SK-N-SH (cell line): ENCODE measurements around the gene PIGV. TPM values are rescaled to one million over a fixed set of nuclear protein-coding genes. Genes with fewer than 3 reads are reported as not detected.
"Not testable (repeated sequence)": the region's sequence is repeated elsewhere in the genome, so short reads cannot be mapped to it uniquely, and the experiment has no call there.

ENCODE experiments used
- CTCF ChIA-PET: fragments of 300-600, 350-600 bp; formaldehyde crosslinking; extraction: SDS; loops from one replicate; lab custom pipeline; 2021; lab: Yijun Ruan, JAX
- POLR2A ChIA-PET: fragments of 350-600 bp; sonication (Branson Sonifier 250); formaldehyde crosslinking; extraction: SDS; loops from one replicate; lab custom pipeline; 2020; ENCODE audit warnings: antibody characterized with exemption, inconsistent platforms; lab: Yijun Ruan, JAX
- DNase-seq: peaks from one replicate; pipeline ENCODE4 v3.0.0; 2012
- H2AFZ ChIP-seq: fragments of 200-600 bp; sonication (generic); 2 replicates; pipeline ENCODE4 v1.8.1; 2016; ENCODE audit warnings: antibody characterized with exemption, mild to moderate bottlenecking, low read depth
- H3F3A ChIP-seq: fragments of 200-600 bp; sonication (generic); replicated peaks from 2 replicates; pipeline ENCODE3; 2016; ENCODE audit warnings: antibody characterized with exemption, mild to moderate bottlenecking; ENCODE audit not compliant: insufficient read depth
- H3K27ac ChIP-seq, 2 experiments: fragments of 200-500 bp in 1 of 2; fragments of 200-600 bp in 1 of 2; sonication (Bioruptor generic) in 1 of 2; sonication (generic), shearing (Covaris generic) in 1 of 2; 2 replicates each; pipeline versions ENCODE4 v1.5.1 to v1.6.1; 2014 to 2016; ENCODE audit warnings: low read depth in 2 of 2, inconsistent platforms in 1 of 2, low read length in 1 of 2, mild to moderate bottlenecking in 1 of 2, mixed read lengths in 1 of 2
- H3K27me3 ChIP-seq: fragments of 200-600 bp; sonication (generic), shearing (Covaris generic); 2 replicates; pipeline ENCODE4 v1.6.1; 2016; ENCODE audit warnings: mixed run types; ENCODE audit not compliant: insufficient read depth
- H3K36me3 ChIP-seq, 2 experiments: fragments of 200-500 bp in 1 of 2; fragments of 200-600 bp in 1 of 2; sonication (Bioruptor generic) in 1 of 2; sonication (generic) in 1 of 2; replicated peaks in 1 of 2; 2 replicates each; pipeline versions ENCODE3 to v1.5.1; 2014 to 2016; ENCODE audit warnings: low read length in 1 of 2, mild to moderate bottlenecking in 1 of 2; ENCODE audit not compliant: insufficient read depth in 2 of 2, control insufficient read depth in 1 of 2
- H3K4me1 ChIP-seq, 2 experiments: fragments of 200-500 bp in 1 of 2; fragments of 200-600 bp in 1 of 2; sonication (Bioruptor generic) in 1 of 2; sonication (generic), shearing (Covaris generic) in 1 of 2; 2 replicates each; pipeline versions ENCODE4 v1.5.1 to v1.6.1; 2014 to 2016; ENCODE audit warnings: low read depth in 1 of 2, low read length in 1 of 2, mixed run types in 1 of 2; ENCODE audit not compliant: insufficient read depth in 2 of 2, control insufficient read depth in 1 of 2
- H3K4me2 ChIP-seq: fragments of 200-600 bp; sonication (generic), shearing (Covaris generic); 2 replicates; pipeline ENCODE4 v1.6.1; 2017; ENCODE audit warnings: mixed run types
- H3K4me3 ChIP-seq, 2 experiments: fragments of 200-500 bp in 1 of 2; fragments of 200-600 bp in 1 of 2; sonication (Bioruptor generic) in 1 of 2; sonication (generic), shearing (Covaris generic) in 1 of 2; 2 replicates each; pipeline versions ENCODE4 v1.5.1 to v1.8.1; 2014 to 2016; ENCODE audit warnings: low read depth in 2 of 2, inconsistent platforms in 1 of 2, low read length in 1 of 2, mild to moderate bottlenecking in 1 of 2, mixed read lengths in 1 of 2, moderate library complexity in 1 of 2
- H3K79me2 ChIP-seq: fragments of 200-600 bp; sonication (generic); 2 replicates; pipeline ENCODE4 v1.8.1; 2017; ENCODE audit warnings: mild to moderate bottlenecking; ENCODE audit not compliant: insufficient read depth
- H3K9ac ChIP-seq: fragments of 200-600 bp; sonication (generic); 2 replicates; pipeline ENCODE4 v1.6.1; 2017; ENCODE audit warnings: mixed run types
- H3K9me2 ChIP-seq: fragments of 200-600 bp; sonication (generic); 2 replicates; pipeline ENCODE4 v1.6.1; 2017; ENCODE audit warnings: mixed run types
- H3K9me3 ChIP-seq: fragments of 200-600 bp; sonication (generic); 2 replicates; pipeline ENCODE4 v1.6.1; 2017; ENCODE audit warnings: mixed run types, mild to moderate bottlenecking, moderate library complexity
- H4K20me1 ChIP-seq: fragments of 200-600 bp; sonication (generic); 2 replicates; pipeline ENCODE4 v1.6.1; 2017; ENCODE audit warnings: mild to moderate bottlenecking, mixed run types; ENCODE audit not compliant: insufficient read depth
- MEF2A ChIP-seq: IDR thresholded peaks from 2 replicates; pipeline ENCODE4 v1.4.0; 2012; ENCODE audit warnings: low read depth, borderline replicate concordance
- MXI1 ChIP-seq: IDR thresholded peaks from 2 replicates; pipeline ENCODE4 v1.6.1; 2012; ENCODE audit warnings: mild to moderate bottlenecking, low read depth, low read length, improper control_type of control experiment
- NFIC ChIP-seq: IDR thresholded peaks from 2 replicates; pipeline ENCODE4 v1.4.0; 2012; ENCODE audit warnings: borderline replicate concordance
- NRF1 ChIP-seq: IDR thresholded peaks from 2 replicates; pipeline ENCODE4 v1.6.1; 2012; ENCODE audit warnings: low read depth, mild to moderate bottlenecking, low read length
- REST ChIP-seq: IDR thresholded peaks from 2 replicates; pipeline ENCODE4 v1.6.1; 2012; ENCODE audit warnings: mild to moderate bottlenecking, low read depth, low read length, moderate library complexity
- SIN3A ChIP-seq: IDR thresholded peaks from 2 replicates; pipeline ENCODE4 v1.6.1; 2012; ENCODE audit warnings: low read depth, mild to moderate bottlenecking, low read length, moderate library complexity, borderline replicate concordance
- USF1 ChIP-seq: IDR thresholded peaks from 2 replicates; pipeline ENCODE4 v1.4.0; 2012; ENCODE audit warnings: low read depth, borderline replicate concordance
- USF2 ChIP-seq: fragments of 150-350 bp; IDR thresholded peaks from 2 replicates; pipeline ENCODE4 v1.6.1; 2017; ENCODE audit warnings: antibody characterized with exemption, low read length, low read depth, borderline replicate concordance
- WGBS: methylation state at CpG from one replicate; pipeline ENCODE4 v1.1.6; 2017; ENCODE audit warnings: low lambda C conversion rate; 5-methylcytosine and 5-hydroxymethylcytosine counted together
- polyA plus RNA-seq, 3 experiments: library from polyadenylated mRNA; depleted of rRNA; stranded (reverse); fragments of >200 nt; gene quantifications; 2 replicates each; pipeline ENCODE4 v1.2.3, GENCODE V29; 2012

Gene PIGV
- polyA plus RNA-seq, 1 of the 3 experiments (the other 2 are of a cell fraction): 16.5 TPM

- Histone ChIP-seq H3K79me2 (peaks cover 13% of the 10 kb centered on the region; the same call in 1 of the 2 replicates), H3K9ac (no peak overlapping the region), H3F3A (peaks cover 9% of the 10 kb centered on the region)
- DNase-seq: no peak
- TF ChIP-seq USF2 (no peak), NRF1 (no peak), USF1 (no peak), REST (no peak)
- TF ChIP-seq, all 33 proteins: peak for 0
- H2AFZ ChIP-seq: no peak overlapping the region
- H3K27ac ChIP-seq: no peak overlapping the region
- H3K9me2 ChIP-seq: no peaks in the 10 kb centered on the region
- no peaks in the 10 kb centered on the region for H3K9me3 ChIP-seq
- H3K4me1 ChIP-seq: no peaks in the 10 kb centered on the region
- POLR2A ChIA-PET: no interaction called here
- H3K4me3 ChIP-seq: no peak overlapping the region
- 90% methylated on average over 6 of the region's 6 CpGs for WGBS
- H3K27me3 ChIP-seq: no peaks in the 10 kb centered on the region
- no peak overlapping the region for H3K4me2 ChIP-seq
- peaks cover 17 to 21% of the 10 kb centered on the region in 2 experiments for H3K36me3 ChIP-seq
- CTCF ChIA-PET: interaction anchor here (0.8 kb wide), 1 partner anchor 19 kb away, joined by 4 read pairs; no protein-coding TSS in a partner anchor
- no peaks in the 10 kb centered on the region for H4K20me1 ChIP-seq
These were observed 52.0 kb downstream of the PIGV start for GRCh38 chr1:26839779-26840178.

GRCh38 chr1:26844424-26845196, 56.9 kb downstream of the PIGV start:
- Histone ChIP-seq H3K9me2 (no peaks in the 10 kb centered on the region), H2AFZ (no peak overlapping the region), H3K4me1 (peaks cover 0 to 8% of the 10 kb centered on the region in 2 experiments; a peak in 1 of 4 replicates), H3K27me3 (no peaks in the 10 kb centered on the region), H3K9me3 (no peaks in the 10 kb centered on the region), H3K27ac (no peak overlapping the region), H4K20me1 (no peaks in the 10 kb centered on the region), H3F3A (peaks cover 13% of the 10 kb centered on the region), H3K36me3 (peaks cover 9 to 16% of the 10 kb centered on the region in 2 experiments), H3K4me2 (no peak overlapping the region), H3K79me2 (peaks cover 19% of the 10 kb centered on the region; the same call in 1 of the 2 replicates), H3K9ac (no peak overlapping the region), H3K4me3 (no peak overlapping the region)
- whole genome bisulfite sequencing: 93% methylated on average over 10 of the region's 13 CpGs
- DNase-seq: no peak
- ChIA-PET CTCF (interaction anchor here (1.2 kb wide), 1 partner anchor 243 kb away, joined by 4 read pairs; no protein-coding TSS in a partner anchor), POLR2A (no interaction called here)
- TF ChIP-seq NFIC (no peak), MXI1 (no peak), MEF2A (no peak), SIN3A (no peak)

- peaks cover 18% of the 10 kb centered on the region for H3F3A ChIP-seq
- DNase-seq, H3K9me3 ChIP-seq, H2AFZ ChIP-seq, H3K4me3 ChIP-seq, POLR2A ChIA-PET, H3K4me2 ChIP-seq, H3K9me2 ChIP-seq, H4K20me1 ChIP-seq, H3K4me1 ChIP-seq, H3K27me3 ChIP-seq, H3K9ac ChIP-seq: not testable (repeated sequence)
- H3K27ac ChIP-seq: peak overlapping the region in 1 of 2 experiments; percentile 80; a peak in 1 of 4 replicates
- peaks cover 13 to 35% of the 10 kb centered on the region in 2 experiments for H3K36me3 ChIP-seq
- CTCF ChIA-PET: interaction anchor here (0.7 kb wide), 1 partner anchor 32 kb away, joined by 3 read pairs; no protein-coding TSS in a partner anchor
- H3K79me2 ChIP-seq: peaks cover 15% of the 10 kb centered on the region; the same call in 1 of the 2 replicates
- 84% methylated on average over 6 of the region's 6 CpGs for WGBS
These were observed 60.1 kb downstream of the PIGV start for GRCh38 chr1:26847826-26848225.
